HG02759 (cell line): Measurements from ENCODE around the gene DOCK1.

Source experiments
- ATAC-seq: cut with Tn5 transposase; IDR thresholded peaks from one replicate; pipeline ENCODE4 v1.9.1; 2021; ENCODE audit warnings: mild to moderate bottlenecking, moderate library complexity; ENCODE audit not compliant: unreplicated experiment

Gene DOCK1

DNA sequence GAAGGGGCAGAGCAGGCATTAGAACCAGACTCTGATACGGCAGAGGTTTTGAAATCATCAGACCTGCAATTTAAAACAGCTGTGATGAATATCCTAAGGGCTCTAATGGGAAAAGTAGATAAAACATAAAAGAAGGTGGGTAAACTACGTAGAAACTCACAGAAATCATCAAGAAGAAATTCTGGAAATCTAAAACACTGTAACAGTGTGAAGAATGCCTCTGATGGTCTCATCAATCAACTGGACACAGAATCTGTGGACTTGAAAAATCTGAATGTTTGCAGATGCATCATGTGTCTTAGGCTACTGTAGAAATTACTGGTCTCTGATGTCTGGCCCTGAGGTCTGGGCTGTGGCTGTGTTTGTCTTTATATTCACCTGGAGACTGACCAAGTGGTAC is 470.8 kb downstream of the DOCK1 start:
- no peak for ATAC-seq

- ATAC-seq, result no peak
Observed at GRCh38 chr10:127378628-127379027, 473.4 kb downstream of the DOCK1 start.

DNA sequence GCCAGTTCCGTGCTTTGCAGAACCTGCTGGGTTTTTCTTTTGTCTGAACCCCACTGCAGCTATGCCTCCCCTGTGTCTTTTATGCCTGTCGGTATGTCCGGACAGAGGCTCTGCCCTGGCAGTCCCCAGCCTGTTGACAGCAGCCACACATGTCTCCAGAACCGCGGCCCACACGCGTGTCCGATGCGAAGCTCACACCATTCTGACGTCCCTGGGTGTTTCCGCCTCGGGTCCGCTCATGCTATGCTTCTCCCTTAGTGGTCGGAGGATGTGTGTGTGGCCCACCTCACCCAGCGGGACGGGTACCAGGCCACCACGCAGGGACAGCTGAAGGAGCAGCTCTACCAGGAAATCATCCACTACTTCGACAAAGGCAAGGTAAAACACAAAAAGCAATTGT is 479.3 kb downstream of the DOCK1 start:
- no peak for ATAC-seq

- no peak for ATAC-seq
Observed at GRCh38 chr10:127385066-127385465, 479.8 kb downstream of the DOCK1 start.

DNA sequence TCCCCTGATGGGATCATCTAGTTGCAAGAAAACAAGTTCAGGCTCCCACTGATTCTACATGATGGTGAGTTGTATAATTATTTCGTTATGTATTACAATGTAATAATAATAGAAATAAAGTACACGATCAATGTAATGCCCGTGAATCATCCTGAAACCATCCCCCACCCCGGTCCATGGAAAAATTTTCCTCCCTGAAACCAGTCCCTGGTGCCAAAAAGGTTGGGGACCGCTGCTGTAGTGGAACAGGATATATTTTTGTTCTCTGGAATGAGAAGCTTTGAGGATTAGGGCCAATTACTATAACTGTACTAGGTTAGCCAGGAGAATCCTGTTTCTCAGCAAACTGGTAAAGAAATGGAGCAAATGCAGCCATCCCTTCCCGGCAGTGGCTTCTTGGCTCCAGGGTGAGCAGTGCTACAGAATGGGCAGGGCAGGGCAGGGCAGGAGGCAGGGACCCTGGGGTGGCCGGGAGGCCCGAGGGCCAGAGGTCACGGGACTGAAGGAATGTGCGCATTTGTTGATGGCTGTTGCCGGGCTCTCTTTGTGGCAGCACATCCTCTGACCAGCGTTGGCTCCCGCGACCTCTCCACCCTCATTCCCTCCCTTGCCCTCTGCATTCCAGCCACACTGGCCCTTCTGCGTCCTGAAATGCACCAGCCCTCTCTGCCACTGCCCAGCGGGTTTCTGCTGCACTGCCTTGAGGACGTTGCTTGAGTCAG is 481.5 kb downstream of the DOCK1 start:
- no peak for ATAC-seq

GRCh38 chr10:127391875-127392274 is 486.6 kb downstream of the DOCK1 start:
- no peak for ATAC-seq

DNA sequence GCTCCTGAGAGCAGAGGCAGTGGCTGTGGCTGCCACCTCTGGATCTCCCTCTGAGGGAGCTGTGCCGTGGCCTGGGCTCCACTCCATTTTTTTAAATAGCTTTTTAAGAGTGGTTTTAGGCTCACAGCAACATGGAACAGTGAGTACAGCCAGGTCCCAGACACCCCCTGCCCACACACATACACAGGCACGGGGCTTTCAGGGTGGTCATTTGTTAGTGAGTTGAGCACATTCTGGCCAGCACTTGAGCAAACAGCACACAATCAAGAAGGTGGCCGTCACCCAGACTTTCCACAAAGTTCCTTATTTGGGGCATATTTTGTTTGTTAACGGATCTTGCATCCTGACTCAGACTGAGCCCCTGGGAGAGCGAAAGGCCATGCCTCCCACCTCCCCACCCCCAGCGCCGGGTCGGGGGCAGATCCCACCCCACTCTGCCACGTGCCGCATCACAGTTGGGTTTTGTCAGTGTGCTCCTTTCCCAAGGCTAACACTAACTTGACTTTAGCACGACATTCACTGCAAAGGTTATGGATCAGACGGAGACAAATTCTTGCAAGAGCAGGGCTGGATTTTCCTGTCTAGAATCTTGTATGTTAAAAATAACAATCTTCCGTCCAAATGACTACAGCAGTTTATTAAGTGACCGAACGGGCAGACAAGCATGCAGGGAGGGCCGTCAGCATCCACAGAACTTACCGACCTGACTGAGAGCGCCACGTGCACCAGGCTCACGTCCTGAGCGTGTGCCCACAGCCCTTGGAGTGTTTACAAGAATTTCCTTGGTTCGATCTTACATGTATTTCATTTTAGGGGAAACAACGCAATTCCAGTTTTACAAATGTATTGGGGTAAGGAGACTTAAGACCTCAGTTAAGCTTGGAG is 487.4 kb downstream of the DOCK1 start:
- ATAC-seq, result no peak

DNA sequence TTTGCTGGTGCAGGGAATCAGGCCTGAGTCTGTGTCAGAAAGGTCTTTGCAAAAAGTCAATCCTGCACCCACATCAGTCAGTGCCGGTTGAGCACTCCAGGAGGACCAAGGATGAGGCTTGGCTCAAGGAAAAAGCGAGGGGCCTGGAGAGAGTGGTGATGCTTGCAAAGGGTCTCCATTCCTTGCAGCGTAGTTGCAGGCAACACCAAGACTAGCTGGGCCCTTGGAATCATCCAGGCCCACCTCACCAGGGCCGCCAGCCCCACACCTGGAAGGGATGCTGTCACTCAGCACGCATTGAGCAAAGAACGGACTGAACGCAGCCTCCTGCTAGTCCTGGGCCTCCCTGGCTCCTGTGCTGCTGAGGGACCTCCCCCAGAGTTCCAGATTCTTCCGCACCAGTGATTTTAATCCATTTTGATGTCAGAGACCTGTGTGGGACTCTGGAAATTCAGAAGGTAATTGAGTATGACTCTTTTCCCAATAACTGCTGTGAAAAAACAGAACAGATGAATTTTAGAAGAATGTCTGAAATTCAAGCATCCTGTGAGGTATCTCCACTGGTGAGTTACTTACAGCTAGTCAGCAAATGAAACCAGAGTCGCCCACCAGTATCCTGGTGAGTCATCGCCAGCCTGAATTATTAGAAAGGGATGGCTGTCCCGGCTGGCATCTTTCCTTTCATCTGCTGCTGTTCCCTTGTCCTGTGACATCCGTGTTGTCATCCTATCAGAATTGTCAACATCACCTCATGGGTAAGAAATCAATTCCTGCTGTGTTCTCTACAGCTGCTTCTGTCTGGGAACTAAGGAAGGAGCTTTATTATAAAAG is 493.1 kb downstream of the DOCK1 start:
- ATAC-seq, result no peak

GRCh38 chr10:127398971-127399365 is 493.7 kb downstream of the DOCK1 start:
- ATAC-seq, result no peak

- ATAC-seq, result no peak
Observed at GRCh38 chr10:127399668-127400067, 494.4 kb downstream of the DOCK1 start.

GRCh38 chr10:127400216-127400615 is 495.0 kb downstream of the DOCK1 start:
- no peak for ATAC-seq

- no peak for ATAC-seq
Observed at GRCh38 chr10:127402596-127403409, 497.6 kb downstream of the DOCK1 start.

DNA sequence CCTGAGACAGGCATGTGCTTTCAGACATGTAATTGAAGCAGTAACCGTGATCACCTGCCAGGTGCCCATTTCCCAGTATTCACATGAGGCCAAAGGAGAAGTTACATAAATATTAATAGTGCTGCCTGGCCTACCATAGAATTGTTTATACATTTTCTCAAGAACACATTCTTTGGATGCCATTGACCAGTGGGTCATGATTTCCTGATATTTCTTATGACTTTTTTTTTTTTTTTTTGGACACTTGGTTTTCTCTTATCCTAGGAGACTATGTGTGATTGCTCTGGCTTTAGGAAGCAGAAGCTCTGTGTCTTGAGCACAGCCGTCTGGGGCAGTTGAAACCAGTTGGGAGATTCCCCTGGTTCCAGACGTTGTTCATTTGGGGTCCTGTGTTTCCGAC is 500.0 kb downstream of the DOCK1 start:
- no peak for ATAC-seq

GRCh38 chr10:127406018-127406550 is 500.9 kb downstream of the DOCK1 start:
- no peak for ATAC-seq

DNA sequence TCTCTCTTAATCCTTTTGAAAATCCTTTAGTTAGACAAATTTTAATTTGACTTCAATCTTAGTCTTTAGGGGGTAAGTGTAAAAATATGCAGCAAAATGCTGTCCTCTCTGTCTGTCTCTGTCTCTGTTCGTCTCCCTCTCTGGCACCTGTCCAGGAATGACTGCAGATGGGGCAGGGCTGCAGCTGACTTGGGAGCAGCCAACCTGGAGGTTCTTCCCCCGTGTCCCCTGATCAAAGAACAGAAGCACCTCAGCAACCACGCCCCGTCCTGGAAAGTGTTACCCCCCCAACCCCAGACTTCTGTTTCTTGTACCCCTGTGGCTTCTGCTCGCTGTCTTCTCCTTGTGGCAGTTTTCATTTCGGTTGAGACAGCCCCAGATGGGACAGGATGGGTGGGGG is 502.3 kb downstream of the DOCK1 start:
- ATAC-seq, result no peak

GRCh38 chr10:127408112-127408710 is 503.0 kb downstream of the DOCK1 start:
- ATAC-seq, result no peak

GRCh38 chr10:127408733-127409132 is 503.5 kb downstream of the DOCK1 start:
- no peak for ATAC-seq

GRCh38 chr10:127410030-127410429 is 504.8 kb downstream of the DOCK1 start:
- ATAC-seq, result no peak

DNA sequence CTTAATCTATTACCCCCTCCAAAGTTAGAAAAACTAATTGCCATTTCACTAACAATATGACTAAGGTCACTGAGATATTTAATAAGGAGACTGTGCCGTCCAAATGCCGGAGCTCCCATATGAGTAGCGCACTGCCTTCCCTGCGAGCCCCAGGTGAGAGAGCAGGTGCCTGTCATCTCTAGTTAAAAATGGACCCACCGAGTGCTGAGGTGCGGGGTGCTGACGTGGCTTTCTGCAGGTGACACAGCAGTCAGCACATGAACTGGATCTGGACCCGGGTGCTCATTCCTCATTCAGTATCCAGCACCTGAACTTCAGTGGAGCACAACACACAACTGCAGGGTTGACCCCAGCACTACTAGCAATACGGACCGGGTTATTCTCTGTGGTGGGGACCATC is 505.8 kb downstream of the DOCK1 start:
- ATAC-seq, result no peak

- no peak for ATAC-seq
Observed at GRCh38 chr10:127413326-127413725, 508.1 kb downstream of the DOCK1 start.
